MCF 10A (cell line): ENCODE data around the gene C9orf72. TPM values are rescaled to one million over a fixed set of nuclear protein-coding genes. Genes with fewer than 3 reads are reported as not detected.

Source experiments
- BruUV-seq: library from RNA; stranded (reverse); fragments of 400-500 nt; replicated peaks from 2 replicates; lab custom pipeline; 2021; lab: Mats Ljungman, UMichigan
- CTCF ChIA-PET: fragments of 300-600 bp; sonication (Branson Sonifier 250); formaldehyde crosslinking; extraction: SDS; loops from one replicate; lab custom pipeline; 2021; ENCODE audit warnings: antibody characterized with exemption, inconsistent platforms; lab: Yijun Ruan, JAX
- POLR2A ChIA-PET: fragments of 300-600, 350-650 bp; sonication (Branson Sonifier 250); formaldehyde crosslinking; extraction: SDS; loops from one replicate; lab custom pipeline; 2020; ENCODE audit warnings: antibody characterized with exemption, inconsistent platforms; lab: Yijun Ruan, JAX
- DNase-seq: peaks from one replicate; pipeline ENCODE4 v3.0.0-alpha.2; 2018; ENCODE audit not compliant: unreplicated experiment
- H3K27ac Mint-ChIP-seq: one replicate; pipeline ENCODE4 v1.8.0; 2022; ENCODE audit warnings: mild to moderate bottlenecking, low read depth, mixed read lengths; ENCODE audit not compliant: unreplicated experiment
- H3K27me3 Mint-ChIP-seq: one replicate; pipeline ENCODE4 v1.8.0; 2022; ENCODE audit warnings: mixed read lengths; ENCODE audit not compliant: insufficient read depth, unreplicated experiment
- H3K36me3 Mint-ChIP-seq: one replicate; pipeline ENCODE4 v1.8.0; 2022; ENCODE audit warnings: mild to moderate bottlenecking, moderate library complexity, mixed read lengths; ENCODE audit not compliant: insufficient read depth, unreplicated experiment
- H3K4me1 Mint-ChIP-seq: one replicate; pipeline ENCODE4 v1.8.0; 2022; ENCODE audit warnings: mixed read lengths; ENCODE audit not compliant: insufficient read depth, unreplicated experiment
- H3K4me3 Mint-ChIP-seq: one replicate; pipeline ENCODE4 v1.8.0; 2022; ENCODE audit warnings: mild to moderate bottlenecking, moderate library complexity, mixed read lengths; ENCODE audit not compliant: unreplicated experiment
- H3K9me3 Mint-ChIP-seq: one replicate; pipeline ENCODE4 v1.8.0; 2022; ENCODE audit warnings: mixed read lengths; ENCODE audit not compliant: unreplicated experiment
- CTCF ChIP-seq: fragments of 200-600 bp; IDR thresholded peaks from one replicate; pipeline ENCODE4 v1.8.0; 2022; ENCODE audit warnings: antibody characterized with exemption, mild to moderate bottlenecking; ENCODE audit not compliant: unreplicated experiment
- intact Hi-C: fragments of 100-400 bp; cut with micrococcal nuclease; formaldehyde crosslinking; loops from 2 replicates; pipeline ENCODE4 v1.14.1; 2022
- total RNA-seq: library from RNA; stranded (reverse); gene quantifications from 2 replicates; pipeline ENCODE4 v1.2.3, GENCODE V29; 2022

Gene C9orf72
- total RNA-seq, 1 experiment from 2014 or later: 10.0 TPM

GRCh38 chr9:27590651-27591050, 17.4 kb upstream of the C9orf72 start:
- no peaks in the 10 kb centered on the region for H3K9me3 Mint-ChIP-seq
- H3K4me1 Mint-ChIP-seq: peaks cover 4% of the 10 kb centered on the region
- DNase-seq: peak; percentile 26
- H3K27me3 Mint-ChIP-seq: peaks cover 50% of the 10 kb centered on the region
- ChIA-PET CTCF (no interaction called here), POLR2A (interaction anchor here (0.6 to 1.3 kb wide), 3 partner anchors 8 to 16 kb away, joined by 3 to 4 read pairs (median 4); no protein-coding TSS in a partner anchor)
- no TSS peak for BruUV-seq
- no peak for TF ChIP-seq CTCF
- intact Hi-C loops: no loop called here
- no peaks in the 10 kb centered on the region for H3K36me3 Mint-ChIP-seq
- no peak overlapping the region for H3K4me3 Mint-ChIP-seq
- no peak overlapping the region for H3K27ac Mint-ChIP-seq

- Mint-ChIP-seq H3K9me3 (no peaks in the 10 kb centered on the region), H3K27ac (no peak overlapping the region), H3K36me3 (no peaks in the 10 kb centered on the region), H3K4me3 (no peak overlapping the region), H3K27me3 (peaks cover 40% of the 10 kb centered on the region), H3K4me1 (peaks cover 4% of the 10 kb centered on the region)
- POLR2A ChIA-PET: interaction anchor here (1.3 kb wide), 1 partner anchor 9 kb away, joined by 4 read pairs; no protein-coding TSS in a partner anchor
- CTCF ChIA-PET: no interaction called here
- no peak for DNase-seq
- no peak for TF ChIP-seq CTCF
- intact Hi-C loops: no loop called here
- BruUV-seq: no TSS peak
Measured at GRCh38 chr9:27589462-27589861, 16.2 kb upstream of the C9orf72 start.

GRCh38 chr9:27586304-27586703, 13.0 kb upstream of the C9orf72 start:
- CTCF ChIA-PET: no interaction called here
- no TSS peak for BruUV-seq
- H3K27ac Mint-ChIP-seq: no peak overlapping the region
- H3K4me3 Mint-ChIP-seq: no peak overlapping the region
- H3K27me3 Mint-ChIP-seq: peaks cover 34% of the 10 kb centered on the region
- intact Hi-C loops: no loop called here
- no peaks in the 10 kb centered on the region for H3K9me3 Mint-ChIP-seq
- peaks cover 4% of the 10 kb centered on the region for H3K4me1 Mint-ChIP-seq
- no peak for DNase-seq
- POLR2A ChIA-PET: interaction anchor here (0.5 kb wide), 1 partner anchor 12 kb away, joined by 3 read pairs; no protein-coding TSS in a partner anchor
- no peaks in the 10 kb centered on the region for H3K36me3 Mint-ChIP-seq
- no peak for TF ChIP-seq CTCF

- H3K4me3 Mint-ChIP-seq: no peak overlapping the region
- H3K27me3 Mint-ChIP-seq: peaks cover 28% of the 10 kb centered on the region
- no peak for TF ChIP-seq CTCF
- CTCF ChIA-PET: no interaction called here
- no peak overlapping the region for H3K27ac Mint-ChIP-seq
- BruUV-seq: no TSS peak
- no peaks in the 10 kb centered on the region for H3K9me3 Mint-ChIP-seq
- H3K4me1 Mint-ChIP-seq: peaks cover 4% of the 10 kb centered on the region
- H3K36me3 Mint-ChIP-seq: no peaks in the 10 kb centered on the region
- no peak for DNase-seq
- POLR2A ChIA-PET: interaction anchor here (0.7 kb wide), 1 partner anchor 1481 kb away, joined by 4 read pairs; no protein-coding TSS in a partner anchor
- intact Hi-C loops: no loop called here
Measured at GRCh38 chr9:27584931-27585330, 11.7 kb upstream of the C9orf72 start.
